ENCODE results near the gene GNS. TPM values are rescaled to one million over a fixed set of nuclear protein-coding genes. Genes with fewer than 3 reads are reported as not detected.

The GNS gene
- total and polyA plus RNA-seq, 2 of the 4 experiments (the other 2 are of a cell fraction), result 60.4 to 80.7 TPM

- Histone ChIP-seq H3K4me1 (ENCODE audit: control insufficient read depth, insufficient read depth, low read length) (no peaks in the 10 kb centered on the region), H2BK120ac (ENCODE audit: low read depth, low read length) (no peak overlapping the region), H3K4me2 (ENCODE audit: low read depth, low read length) (no peak overlapping the region), H2AK5ac (ENCODE audit: low read depth, low read length) (no peak overlapping the region), H3K27me3 (ENCODE audit: control insufficient read depth, insufficient read depth, low read length) (no peaks in the 10 kb centered on the region), H4K5ac (ENCODE audit: low read depth, low read length) (no peak overlapping the region), H3K36me3 (ENCODE audit: control insufficient read depth, insufficient read depth, low read length) (peaks cover 7% of the 10 kb centered on the region), H2BK15ac (ENCODE audit: low read depth, low read length) (no peak overlapping the region), H3K9me3 (ENCODE audit: control insufficient read depth, insufficient read depth, low read length) (no peaks in the 10 kb centered on the region), H3K27ac (ENCODE audit: insufficient read depth, low read length) (no peak overlapping the region), H3K23ac (ENCODE audit: low read depth, low read length) (no peak overlapping the region), H2AK9ac (replicated peaks; ENCODE audit: low read depth, low read length, poor library complexity) (no peak overlapping the region), H3K9ac (ENCODE audit: low read depth, low read length) (no peak overlapping the region), H3K4me3 (ENCODE audit: insufficient read depth, low read depth, low read length) (no peak overlapping the region), H3K18ac (ENCODE audit: low read depth, low read length) (no peak overlapping the region), H3K79me1 (ENCODE audit: low read depth in 1 of 2, low read length in 2 of 2) (no peaks in the 10 kb centered on the region), H4K8ac (ENCODE audit: low read depth in 2 of 2, low read length in 2 of 2) (no peak overlapping the region), H3K56ac (ENCODE audit: extremely low read depth, insufficient read depth, low read length) (no peak overlapping the region), H3K4ac (ENCODE audit: low read depth, low read length) (no peak overlapping the region), H3K14ac (replicated peaks; ENCODE audit: low read depth, low read length) (no peak overlapping the region), H2AFZ (replicated peaks; ENCODE audit: low read length, poor library complexity) (no peak overlapping the region), H4K91ac (ENCODE audit: insufficient read depth, low read depth, low read length) (no peak overlapping the region), H2BK20ac (ENCODE audit: low read depth, low read length) (no peak overlapping the region), H4K20me1 (ENCODE audit: insufficient read depth, low read length) (no peaks in the 10 kb centered on the region), H3K9me1 (ENCODE audit: insufficient read depth, low read length) (peaks cover 6% of the 10 kb centered on the region; the same call in 1 of the 2 replicates), H2BK5ac (ENCODE audit: low read depth, low read length, poor library complexity, severe bottlenecking) (no peak overlapping the region)
- intact Hi-C loops (cut with micrococcal nuclease), result no loop called here
- ChIA-PET POLR2A (ENCODE audit: unreplicated experiment) (no interaction called here), CTCF (no interaction called here)
- TF ChIP-seq MAFK (IDR thresholded peaks at IDR 0.05; ENCODE audit: low read depth, low read length), result no peak
- no peak for TF ChIP-seq RCOR1 (IDR thresholded peaks at IDR 0.05; ENCODE audit: insufficient replicate concordance, low read length)
- no peak for TF ChIP-seq ELK1 (IDR thresholded peaks at IDR 0.05; ENCODE audit: borderline replicate concordance, low read depth, low read length)
- no peak for TF ChIP-seq MAZ (IDR thresholded peaks at IDR 0.05; ENCODE audit: borderline replicate concordance, low read depth, low read length)
- no peak for TF ChIP-seq USF2 (IDR thresholded peaks at IDR 0.05; ENCODE audit: low read depth, low read length)
- dilution Hi-C loops (cut with HindIII; ENCODE audit: low sequenced_read_pairs, unreplicated experiment), result no loop called here
- DNase-seq (no peak), ATAC-seq (ENCODE audit: low read depth) (no peak)
- in situ Hi-C loops (cut with MboI; ENCODE audit: low sequenced_read_pairs), result no loop called here
- no CpG with 5 or more reads among the region's 2 CpGs for WGBS, 2 experiments (ENCODE audit: extremely low coverage in 2 of 2, insufficient read length in 1 of 2)
- BruUV-seq (replicated peaks), result no TSS peak
These were observed 49.8 kb downstream of the GNS start for GRCh38 chr12:64709429-64709828.

Measured in IMR-90 (cell line).